ENCODE measurements around the gene ZNF410. TPM values are rescaled to one million over a fixed set of nuclear protein-coding genes. Genes with fewer than 3 reads are reported as not detected.

ZNF410 gene
- total and polyA plus RNA-seq, 2 of the 8 experiments (the other 6 are each of a cell fraction or from before 2014, with no cell fraction given), result 11.2 to 18.9 TPM

DNA sequence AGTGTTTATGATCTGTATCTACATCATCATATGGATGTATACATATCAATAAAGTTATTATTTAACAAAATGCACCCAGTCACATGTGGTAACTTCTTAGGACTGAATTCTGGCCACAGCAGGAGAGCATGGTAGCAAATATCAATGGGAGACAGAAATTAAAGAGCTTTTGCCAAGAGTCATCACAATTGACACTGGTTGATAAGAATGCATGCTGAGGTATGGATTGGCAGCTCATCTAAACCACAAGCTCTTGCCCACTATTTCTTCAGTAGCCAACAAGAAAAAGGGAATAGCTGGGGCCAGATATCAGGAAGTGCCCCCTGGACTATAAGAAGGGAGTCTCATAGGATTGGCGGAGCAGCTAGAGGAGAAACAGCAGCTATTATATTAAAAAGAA, 44.5 kb upstream of the ZNF410 start:
- Histone ChIP-seq H3K79me2 (ENCODE audit: control insufficient read depth in 1 of 2, insufficient read depth in 2 of 2, low read length in 2 of 2) (no peaks in the 10 kb centered on the region), H3K23ac (ENCODE audit: insufficient read length) (no peak overlapping the region), H3K27ac (ENCODE audit: low read depth, low read length) (no peak overlapping the region), H4K20me1 (replicated peaks in 1 of 2; ENCODE audit: control insufficient read depth in 1 of 2, insufficient read depth in 2 of 2, low read length in 2 of 2) (no peaks in the 10 kb centered on the region), H3K9me3 (ENCODE audit: insufficient read depth in 2 of 2, low read depth in 1 of 2, low read length in 1 of 2) (0 out of 4 replicates have a peak, but pooled peaks cover 0 to 3% of the 10 kb centered on the region in 2 experiments), H2BK20ac (ENCODE audit: low read length) (no peak overlapping the region), H3K27me3 (replicated peaks in 1 of 4; ENCODE audit: control insufficient read depth in 3 of 4, extremely low read depth in 1 of 4, insufficient read depth in 3 of 4, low read length in 3 of 4) (no peaks in the 10 kb centered on the region), H3K14ac (ENCODE audit: insufficient read length) (no peak overlapping the region), H3K9ac (replicated peaks in 1 of 4; ENCODE audit: extremely low read depth in 1 of 4, low read depth in 3 of 4, low read length in 3 of 4) (no peak overlapping the region), H2AFZ (ENCODE audit: low read length) (no peak overlapping the region), H3K79me1 (ENCODE audit: low read depth, low read length) (no peaks in the 10 kb centered on the region), H2BK15ac (ENCODE audit: low read length) (no peak overlapping the region), H3K36me3 (ENCODE audit: control insufficient read depth in 2 of 4, insufficient read depth in 4 of 4, low read length in 3 of 4) (no peaks in the 10 kb centered on the region), H3K4me1 (replicated peaks in 1 of 4; ENCODE audit: control insufficient read depth in 3 of 4, insufficient read depth in 4 of 4, low read length in 3 of 4) (no peaks in the 10 kb centered on the region), H3K4me3 (ENCODE audit: extremely low read depth in 1 of 4, insufficient read depth in 2 of 4, low read depth in 3 of 4, low read length in 4 of 4) (no peak overlapping the region), H2BK12ac (ENCODE audit: low read depth, low read length) (no peak overlapping the region), H4K8ac (ENCODE audit: extremely low read depth, insufficient read depth, low read length) (no peak overlapping the region), H3K56ac (replicated peaks; ENCODE audit: insufficient read length, low read depth, low read length) (no peak overlapping the region), H4K5ac (ENCODE audit: insufficient read length, low read depth, low read length) (no peak overlapping the region), H3K4ac (replicated peaks; ENCODE audit: insufficient read length, low read depth, low read length) (no peak overlapping the region), H3K23me2 (ENCODE audit: low read depth, low read length) (no peaks in the 10 kb centered on the region), H4K91ac (replicated peaks; ENCODE audit: insufficient read length, low read length) (no peak overlapping the region), H2BK5ac (ENCODE audit: low read depth, low read length) (no peak overlapping the region), H3K4me2 (ENCODE audit: insufficient read depth in 1 of 2, low read depth in 2 of 2, low read length in 2 of 2) (no peak overlapping the region), H2BK120ac (replicated peaks; ENCODE audit: low read depth, low read length) (no peak overlapping the region), H2AK5ac (ENCODE audit: low read depth, low read length) (no peak overlapping the region), H3K18ac (ENCODE audit: extremely low read depth, low read length) (no peak overlapping the region)
- no peak for DNase-seq (ENCODE audit: low read depth in 1 of 2, low spot score in 2 of 2)
- 76% methylated on average over 1 of the region's 1 CpG; no CpG with 5 or more reads in 1 of the 2 experiments for WGBS, 2 experiments (ENCODE audit: extremely low coverage in 1 of 2, insufficient coverage in 1 of 2, insufficient read length in 1 of 2, insufficient replicate concordance in 2 of 2, low coverage in 1 of 2, low lambda C conversion rate in 2 of 2, missing lambda C conversion rate in 1 of 2)
- POLR2A ChIA-PET (ENCODE audit: partially characterized antibody), result interaction anchor here (0.6 kb wide), 1 partner anchor 249 kb away, joined by 3 read pairs; no protein-coding TSS in a partner anchor
- CTCF ChIA-PET (ENCODE audit: partially characterized antibody), result interaction anchor here (0.8 kb wide), 1 partner anchor 11 kb away, joined by 4 read pairs; no protein-coding TSS in a partner anchor
- FAIRE-seq, result no peak
- TF ChIP-seq EGR1 (IDR thresholded peaks at IDR 0.05; ENCODE audit: borderline replicate concordance, low read depth, low read length), result no peak
- no peak for TF ChIP-seq RFX5 (IDR thresholded peaks at IDR 0.05; ENCODE audit: borderline replicate concordance, low read depth, low read length)
- no peak for TF ChIP-seq SP2 (IDR thresholded peaks at IDR 0.05; ENCODE audit: low read length)
- no peak for TF ChIP-seq EP300 (IDR thresholded peaks at IDR 0.05; ENCODE audit: borderline replicate concordance in 1 of 2, low read depth in 2 of 2, low read length in 2 of 2)
- no peak for TF ChIP-seq CTBP2 (IDR thresholded peaks at IDR 0.05; ENCODE audit: borderline replicate concordance, insufficient read depth, insufficient read length, low read length)
- no peak for TF ChIP-seq RXRA (IDR thresholded peaks at IDR 0.05; ENCODE audit: insufficient read depth, low read depth, low read length)
- TF ChIP-seq NANOG (IDR thresholded peaks at IDR 0.05; ENCODE audit: insufficient read depth, low read depth, low read length, poor library complexity, severe bottlenecking), result no peak
- TF ChIP-seq HDAC2 (IDR thresholded peaks at IDR 0.05; ENCODE audit: borderline replicate concordance in 1 of 2, low read depth in 2 of 2, low read length in 2 of 2), result no peak
- no peak for TF ChIP-seq BRCA1 (IDR thresholded peaks at IDR 0.05; ENCODE audit: low read depth, low read length)
- TF ChIP-seq POLR2A (IDR thresholded peaks at IDR 0.05; ENCODE audit: control extremely low read depth in 1 of 2, low read depth in 2 of 2, low read length in 2 of 2), result no peak
- TF ChIP-seq TBP (IDR thresholded peaks at IDR 0.05; ENCODE audit: low read depth, low read length), result no peak
- no peak for TF ChIP-seq SIX5 (IDR thresholded peaks at IDR 0.05; ENCODE audit: low read depth, low read length)
- no peak for TF ChIP-seq ATF3 (IDR thresholded peaks at IDR 0.05; ENCODE audit: insufficient read depth, low read depth, low read length)

Data from H1 (cell line).